CD14-positive monocyte (primary cell): ENCODE measurements around the gene MPZL3. TPM values are rescaled to one million over a fixed set of nuclear protein-coding genes. Genes with fewer than 3 reads are reported as not detected.
"Not testable (repeated sequence)": the region's sequence is repeated elsewhere in the genome, so short reads cannot be mapped to it uniquely, and the experiment has no call there.

Experiments used
- DNase-seq, 3 donors: peaks; one replicate each; pipeline ENCODE4 v3.0.0-alpha.2; 2011 to 2022
- H2AFZ ChIP-seq: 2 replicates; pipeline ENCODE4 v1.6.0; 2012; ENCODE audit warnings: mild to moderate bottlenecking, low read depth, low read length, inconsistent platforms; ENCODE audit not compliant: insufficient read depth, poor library complexity, severe bottlenecking
- H3K27ac ChIP-seq, 2 donors: 1 replicate in 1 of 2; 2 replicates in 1 of 2; pipeline ENCODE4 v1.5.1; 2012 to 2013; ENCODE audit warnings: low read length in 2 of 2, control low read depth in 1 of 2, inconsistent platforms in 1 of 2, low read depth in 1 of 2, mild to moderate bottlenecking in 1 of 2
- H3K27me3 ChIP-seq, 2 donors: one replicate each; pipeline versions ENCODE4 v1.6.0 to v1.6.1; 2011 to 2013; ENCODE audit warnings: low read length in 2 of 2; ENCODE audit not compliant: control insufficient read depth in 2 of 2, insufficient read depth in 2 of 2
- H3K36me3 ChIP-seq, 2 donors: replicated peaks in 1 of 2; 1 replicate in 1 of 2; 2 replicates in 1 of 2; pipeline versions ENCODE4 v1.5.1 to v1.6.1; 2012 to 2013; ENCODE audit warnings: low read length in 2 of 2, control low read depth in 1 of 2, inconsistent platforms in 1 of 2, mild to moderate bottlenecking in 1 of 2; ENCODE audit not compliant: insufficient read depth in 2 of 2, control insufficient read depth in 1 of 2
- H3K4me1 ChIP-seq, 2 donors: 1 replicate in 1 of 2; 2 replicates in 1 of 2; pipeline versions ENCODE4 v1.5.1 to v1.6.1; 2012 to 2013; ENCODE audit warnings: low read length in 2 of 2, control low read depth in 1 of 2, inconsistent platforms in 1 of 2, mild to moderate bottlenecking in 1 of 2, moderate library complexity in 1 of 2; ENCODE audit not compliant: insufficient read depth in 2 of 2, control insufficient read depth in 1 of 2
- H3K4me2 ChIP-seq: replicated peaks from 2 replicates; pipeline ENCODE3; 2012; ENCODE audit warnings: low read length, moderate library complexity, mild to moderate bottlenecking; ENCODE audit not compliant: poor library complexity, severe bottlenecking; ENCODE audit errors: extremely low read depth
- H3K4me3 ChIP-seq, 3 experiments: fragments of 200-600 bp in 1 of 3; sonication (generic) in 1 of 3; replicated peaks in 1 of 3; 1 replicate in 2 of 3; 2 replicates in 1 of 3; pipeline ENCODE4 v1.5.1; 2011 to 2013; ENCODE audit warnings: low read length in 3 of 3, mild to moderate bottlenecking in 3 of 3, control low read depth in 2 of 3, low read depth in 2 of 3, inconsistent platforms in 1 of 3, moderate library complexity in 1 of 3
- H3K79me2 ChIP-seq: 2 replicates; pipeline ENCODE4 v1.6.0; 2012; ENCODE audit warnings: mild to moderate bottlenecking, control low read depth, inconsistent platforms, low read length, moderate library complexity; ENCODE audit not compliant: insufficient read depth
- H3K9ac ChIP-seq: 2 replicates; pipeline ENCODE4 v1.6.0; 2017; ENCODE audit warnings: low read length, mild to moderate bottlenecking; ENCODE audit not compliant: insufficient read depth, poor library complexity, severe bottlenecking
- H3K9me3 ChIP-seq, 2 donors: replicated peaks in 1 of 2; 1 replicate in 1 of 2; 2 replicates in 1 of 2; pipeline versions ENCODE4 v1.5.1 to v1.6.1; 2012 to 2013; ENCODE audit warnings: low read length in 2 of 2, control low read depth in 1 of 2; ENCODE audit not compliant: control insufficient read depth in 1 of 2, insufficient read depth in 1 of 2
- H4K20me1 ChIP-seq: 2 replicates; pipeline ENCODE4 v1.6.0; 2012; ENCODE audit warnings: mild to moderate bottlenecking, low read length, control low read depth, moderate library complexity; ENCODE audit not compliant: insufficient read depth
- H3K27ac Mint-ChIP-seq, 7 donors: one replicate each; pipeline ENCODE4 v1.8.0; 2020; ENCODE audit warnings: mild to moderate bottlenecking in 7 of 7, mixed read lengths in 7 of 7, moderate library complexity in 6 of 7, inconsistent platforms in 2 of 7
- H3K27me3 Mint-ChIP-seq, 3 donors: one replicate each; pipeline ENCODE4 v1.8.0; 2021 to 2022; ENCODE audit warnings: low read depth in 3 of 3, mild to moderate bottlenecking in 3 of 3, mixed read lengths in 3 of 3, moderate library complexity in 3 of 3, inconsistent platforms in 1 of 3
- H3K36me3 Mint-ChIP-seq, 2 donors: one replicate each; pipeline ENCODE4 v1.8.0; 2020; ENCODE audit warnings: mixed read lengths in 2 of 2, inconsistent platforms in 1 of 2, mild to moderate bottlenecking in 1 of 2
- H3K4me1 Mint-ChIP-seq: one replicate; pipeline ENCODE4 v1.8.0; 2020; ENCODE audit warnings: mild to moderate bottlenecking, mixed read lengths
- H3K4me3 Mint-ChIP-seq, 2 donors: one replicate each; pipeline ENCODE4 v1.8.0; 2020; ENCODE audit warnings: mild to moderate bottlenecking in 2 of 2, mixed read lengths in 2 of 2, moderate library complexity in 1 of 2
- H3K9me3 Mint-ChIP-seq, 7 donors: one replicate each; pipeline ENCODE4 v1.8.0; 2020 to 2022; ENCODE audit warnings: mixed read lengths in 7 of 7, mild to moderate bottlenecking in 6 of 7, moderate library complexity in 6 of 7, inconsistent platforms in 2 of 7
- WGBS: methylation state at CpG from one replicate; pipeline ENCODE4 v1.1.5; 2013; ENCODE audit warnings: missing lambda C conversion rate; ENCODE audit not compliant: insufficient coverage; 5-methylcytosine and 5-hydroxymethylcytosine counted together
- intact Hi-C, 2 donors: fragments of 100-400 bp; cut with micrococcal nuclease; formaldehyde crosslinking; loops; one replicate each; pipeline versions ENCODE4 v1.15.0 to v1.15.1; 2023
- polyA plus RNA-seq, 3 donors: library from polyadenylated mRNA; depleted of rRNA in 1 of 3; unstranded in 2 of 3; stranded (reverse) in 1 of 3; fragments of 300-500 nt in 2 of 3; fragments of >200 nt in 1 of 3; fragmentation: Illumina TruSeq in 2 of 3; gene quantifications; 1 replicate in 2 of 3; 2 replicates in 1 of 3; pipeline ENCODE4 v1.2.3, GENCODE V29; 2012 to 2021
- TF ChIP-seq, protein P1 (sequence below): fragments of 200-600 bp; IDR thresholded peaks from one replicate; pipeline ENCODE4 v1.8.0; 2022; ENCODE audit warnings: antibody characterized with exemption, mild to moderate bottlenecking

The MPZL3 gene
- polyA plus RNA-seq, 3 donors = 4.2 to 8.5 (median 8.0) TPM

DNA sequence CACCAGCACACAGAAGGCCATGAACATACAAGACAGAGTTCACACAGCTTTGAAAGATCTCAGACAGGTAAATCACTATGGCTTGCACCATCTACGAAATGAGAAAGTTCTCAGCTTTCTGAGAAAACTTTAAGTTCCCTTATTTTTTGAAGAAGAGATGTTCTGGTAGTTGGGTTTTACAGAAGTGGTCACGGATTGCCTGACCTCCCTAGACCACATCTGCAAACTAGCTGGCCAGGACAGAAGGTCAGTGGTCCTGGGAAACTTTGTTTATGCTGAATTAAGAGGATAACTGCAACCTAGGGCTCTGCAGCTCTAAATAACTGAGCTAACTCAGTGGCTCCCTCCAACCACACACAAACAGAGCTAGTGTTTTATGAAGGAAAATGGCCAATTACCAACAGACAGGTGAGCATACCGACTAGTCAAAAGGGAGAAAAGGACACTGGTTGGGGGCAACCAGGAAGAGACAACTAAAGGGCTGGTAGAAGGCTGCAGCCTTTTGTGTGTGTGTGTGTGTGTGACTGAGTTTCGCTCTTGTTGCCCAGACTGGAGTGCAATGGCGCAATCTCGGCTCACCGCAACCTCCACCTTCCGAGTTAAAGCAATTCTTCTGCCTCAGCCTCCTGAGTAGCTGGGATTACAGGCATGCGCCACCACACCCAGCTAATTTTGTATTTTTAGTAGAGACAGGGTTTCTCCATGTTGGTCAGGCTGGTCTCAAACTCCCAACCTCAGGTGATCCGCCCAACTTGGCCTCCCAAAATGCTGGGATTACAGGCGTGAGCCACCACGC lies 67.2 kb downstream of the MPZL3 start:
- Mint-ChIP-seq H3K4me1 (peaks cover 74% of the 10 kb centered on the region), H3K27me3 (peaks cover 0 to 5% (median under 1%) of the 10 kb centered on the region in 3 donors), H3K36me3 (no peaks in the 10 kb centered on the region), H3K27ac (peak overlapping the region; percentile 83 to 97 (median 93)), H3K9me3 (peaks cover 0 to 4% (median 0%) of the 10 kb centered on the region in 7 donors), H3K4me3 (peak overlapping the region; percentile 12 to 80)
- H3K4me2 ChIP-seq = peak overlapping the region; percentile 73
- H3K36me3 ChIP-seq = no peaks in the 10 kb centered on the region
- H3K4me3 ChIP-seq = peak overlapping the region in 1 of 3 experiments; percentile 57
- H3K79me2 ChIP-seq = no peaks in the 10 kb centered on the region
- WGBS = 73% methylated on average over 3 of the region's 12 CpGs
- peak overlapping the region; percentile 60 to 87 for H3K27ac ChIP-seq
- H3K4me1 ChIP-seq = peaks cover 73 to 78% of the 10 kb centered on the region in 2 donors
- intact Hi-C loops = loop anchor here in 1 of 2 donors (5.0 kb wide), 1 partner anchor 38 kb away; no protein-coding TSS in a partner anchor
- TF ChIP-seq, protein P1, sequence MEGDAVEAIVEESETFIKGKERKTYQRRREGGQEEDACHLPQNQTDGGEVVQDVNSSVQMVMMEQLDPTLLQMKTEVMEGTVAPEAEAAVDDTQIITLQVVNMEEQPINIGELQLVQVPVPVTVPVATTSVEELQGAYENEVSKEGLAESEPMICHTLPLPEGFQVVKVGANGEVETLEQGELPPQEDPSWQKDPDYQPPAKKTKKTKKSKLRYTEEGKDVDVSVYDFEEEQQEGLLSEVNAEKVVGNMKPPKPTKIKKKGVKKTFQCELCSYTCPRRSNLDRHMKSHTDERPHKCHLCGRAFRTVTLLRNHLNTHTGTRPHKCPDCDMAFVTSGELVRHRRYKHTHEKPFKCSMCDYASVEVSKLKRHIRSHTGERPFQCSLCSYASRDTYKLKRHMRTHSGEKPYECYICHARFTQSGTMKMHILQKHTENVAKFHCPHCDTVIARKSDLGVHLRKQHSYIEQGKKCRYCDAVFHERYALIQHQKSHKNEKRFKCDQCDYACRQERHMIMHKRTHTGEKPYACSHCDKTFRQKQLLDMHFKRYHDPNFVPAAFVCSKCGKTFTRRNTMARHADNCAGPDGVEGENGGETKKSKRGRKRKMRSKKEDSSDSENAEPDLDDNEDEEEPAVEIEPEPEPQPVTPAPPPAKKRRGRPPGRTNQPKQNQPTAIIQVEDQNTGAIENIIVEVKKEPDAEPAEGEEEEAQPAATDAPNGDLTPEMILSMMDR = no peak
- no peaks in the 10 kb centered on the region for H4K20me1 ChIP-seq
- H3K9ac ChIP-seq = peak overlapping the region; percentile 10
- no peaks in the 10 kb centered on the region for H3K27me3 ChIP-seq
- no peak overlapping the region for H2AFZ ChIP-seq
- no peaks in the 10 kb centered on the region for H3K9me3 ChIP-seq
- DNase-seq = peak; percentile 71 to 82 (median 79)

DNA sequence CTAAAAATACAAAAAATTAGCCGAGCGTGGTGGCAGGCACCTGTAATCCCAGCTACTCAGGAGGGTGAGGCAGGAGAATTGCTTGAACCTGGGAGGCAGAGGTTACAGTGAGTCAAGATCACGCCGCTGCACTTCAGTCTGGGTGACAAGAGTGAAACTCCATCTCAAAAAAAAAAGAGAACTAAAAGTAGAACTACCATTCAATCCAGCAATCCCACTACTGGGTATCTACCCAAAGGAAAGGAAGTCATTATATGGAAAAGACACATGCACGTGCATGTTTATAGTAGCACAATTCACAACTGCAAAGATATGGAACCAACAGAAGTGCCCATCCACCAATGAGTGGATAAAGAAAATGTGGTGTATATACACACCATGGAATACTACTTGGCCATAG lies 68.5 kb downstream of the MPZL3 start:
- H3K27ac ChIP-seq = peak overlapping the region in 1 of 2 donors; percentile 39
- H3K4me3 ChIP-seq, H3K79me2 ChIP-seq, H4K20me1 ChIP-seq, intact Hi-C loops, H3K9me3 Mint-ChIP-seq, H2AFZ ChIP-seq, H3K36me3 ChIP-seq, H3K9me3 ChIP-seq, H3K4me2 ChIP-seq, H3K36me3 Mint-ChIP-seq, H3K9ac ChIP-seq, H3K27me3 ChIP-seq, H3K27me3 Mint-ChIP-seq: not testable (repeated sequence)
- Mint-ChIP-seq H3K4me1 (peaks cover 77% of the 10 kb centered on the region), H3K4me3 (peak overlapping the region in 1 of 2 donors; percentile 56), H3K27ac (peak overlapping the region; percentile 2 to 93 (median 82))
- no CpG with 5 or more reads among the region's 5 CpGs for WGBS
- H3K4me1 ChIP-seq = peaks cover 77 to 82% of the 10 kb centered on the region in 2 donors
- DNase-seq = peak; percentile 64 to 81 (median 68)
